ENCODE data around the gene GLOD4.

GLOD4 gene

GRCh38 chr17:742147-742793, 39.8 kb downstream of the GLOD4 start:
- DNase-seq (ENCODE audit: low read depth) = no peak

- DNase-seq (ENCODE audit: low read depth) = no peak
Observed at GRCh38 chr17:740240-741017, 41.7 kb downstream of the GLOD4 start.

- DNase-seq (ENCODE audit: low read depth) = no peak
Observed at GRCh38 chr17:737561-738113, 44.4 kb downstream of the GLOD4 start.

- DNase-seq (ENCODE audit: low read depth) = no peak
Observed at GRCh38 chr17:733743-734142, 48.3 kb downstream of the GLOD4 start.

GRCh38 chr17:732902-733720, 49.0 kb downstream of the GLOD4 start:
- no peak for DNase-seq (ENCODE audit: low read depth)

- DNase-seq (ENCODE audit: low read depth) = no peak
Observed at GRCh38 chr17:732067-732901, 49.8 kb downstream of the GLOD4 start, which contains the start of gene TLCD3A. TSS of gene TLCD3A (plus strand) at chr17:732596. CDS start at chr17:732648, 52 bp downstream.

GRCh38 chr17:731644-732066, 50.4 kb downstream of the GLOD4 start:
- DNase-seq (ENCODE audit: low read depth) = no peak

- DNase-seq (ENCODE audit: low read depth) = no peak
Observed at GRCh38 chr17:728911-729310, 53.2 kb downstream of the GLOD4 start.

GRCh38 chr17:726271-726919, 55.7 kb downstream of the GLOD4 start:
- no peak for DNase-seq (ENCODE audit: low read depth)

- DNase-seq (ENCODE audit: low read depth) = no peak
Observed at GRCh38 chr17:725746-726145, 56.3 kb downstream of the GLOD4 start.

GRCh38 chr17:725084-725483, 57.0 kb downstream of the GLOD4 start:
- DNase-seq (ENCODE audit: low read depth) = no peak

- no peak for DNase-seq (ENCODE audit: low read depth)
Observed at GRCh38 chr17:721540-721937, 60.5 kb downstream of the GLOD4 start.

- DNase-seq (ENCODE audit: low read depth) = no peak
Observed at GRCh38 chr17:720706-721539, 61.2 kb downstream of the GLOD4 start.

GRCh38 chr17:718075-718474, 64.0 kb downstream of the GLOD4 start:
- DNase-seq (ENCODE audit: low read depth) = no peak

All from non-pigmented ciliary epithelial cell (primary cell).